Measurements from ENCODE around the gene TCF4. TPM values are rescaled to one million over a fixed set of nuclear protein-coding genes. Genes with fewer than 3 reads are reported as not detected.

TCF4 gene
- total RNA-seq, 1 experiment from 2014 or later: 143 TPM

DNA sequence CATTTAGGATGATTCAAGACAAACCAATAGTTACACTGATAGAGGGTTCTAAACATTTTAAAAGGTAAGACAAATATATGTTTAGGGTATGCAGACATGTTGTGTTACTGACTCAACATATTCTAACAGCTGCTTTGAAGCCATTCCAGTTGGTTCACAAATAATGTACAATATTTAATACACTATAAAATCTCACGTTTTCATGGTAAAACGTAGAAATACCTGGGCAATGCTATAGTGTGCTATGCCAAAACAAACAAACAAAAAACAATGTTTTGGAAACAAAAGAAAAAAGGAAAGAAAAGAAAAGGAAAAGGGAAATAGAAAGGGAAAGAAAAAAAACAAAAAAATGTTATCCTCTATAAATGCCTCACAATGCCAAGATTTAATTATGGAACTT, 277.1 kb downstream of the TCF4 start:
- ChIA-PET CTCF (no interaction called here), POLR2A (ENCODE audit: low non-redundant PET) (no interaction called here)
- no peaks in the 10 kb centered on the region for H3K9me3 ChIP-seq (ENCODE audit: low read depth, low read length, poor library complexity, severe bottlenecking)
- no peak for DNase-seq (ENCODE audit: low spot score)
- intact Hi-C loops (cut with micrococcal nuclease; ENCODE audit: unreplicated experiment): no loop called here
- H3K27me3 ChIP-seq (replicated peaks; ENCODE audit: insufficient read depth, low read depth, low read length, poor library complexity): no peaks in the 10 kb centered on the region
- TF ChIP-seq, protein P1, sequence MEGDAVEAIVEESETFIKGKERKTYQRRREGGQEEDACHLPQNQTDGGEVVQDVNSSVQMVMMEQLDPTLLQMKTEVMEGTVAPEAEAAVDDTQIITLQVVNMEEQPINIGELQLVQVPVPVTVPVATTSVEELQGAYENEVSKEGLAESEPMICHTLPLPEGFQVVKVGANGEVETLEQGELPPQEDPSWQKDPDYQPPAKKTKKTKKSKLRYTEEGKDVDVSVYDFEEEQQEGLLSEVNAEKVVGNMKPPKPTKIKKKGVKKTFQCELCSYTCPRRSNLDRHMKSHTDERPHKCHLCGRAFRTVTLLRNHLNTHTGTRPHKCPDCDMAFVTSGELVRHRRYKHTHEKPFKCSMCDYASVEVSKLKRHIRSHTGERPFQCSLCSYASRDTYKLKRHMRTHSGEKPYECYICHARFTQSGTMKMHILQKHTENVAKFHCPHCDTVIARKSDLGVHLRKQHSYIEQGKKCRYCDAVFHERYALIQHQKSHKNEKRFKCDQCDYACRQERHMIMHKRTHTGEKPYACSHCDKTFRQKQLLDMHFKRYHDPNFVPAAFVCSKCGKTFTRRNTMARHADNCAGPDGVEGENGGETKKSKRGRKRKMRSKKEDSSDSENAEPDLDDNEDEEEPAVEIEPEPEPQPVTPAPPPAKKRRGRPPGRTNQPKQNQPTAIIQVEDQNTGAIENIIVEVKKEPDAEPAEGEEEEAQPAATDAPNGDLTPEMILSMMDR (conservative IDR thresholded peaks at IDR 0.05; ENCODE audit: low read depth, low read length): no peak
- TF ChIP-seq EZH2 (IDR thresholded peaks at IDR 0.05; ENCODE audit: borderline replicate concordance, low read depth, low read length, poor library complexity, severe bottlenecking): no peak
- H3K4me3 ChIP-seq (ENCODE audit: low read depth, low read length, poor library complexity, severe bottlenecking): no peak overlapping the region
- H3K4me1 ChIP-seq (ENCODE audit: insufficient read depth, low read length, poor library complexity, severe bottlenecking): peaks cover 63% of the 10 kb centered on the region
- no peak overlapping the region for H3K27ac ChIP-seq (ENCODE audit: low read depth, low read length, poor library complexity, severe bottlenecking)
- BruUV-seq (replicated peaks): no TSS peak
- no peaks in the 10 kb centered on the region for H3K36me3 ChIP-seq (ENCODE audit: insufficient read depth, low read length, poor library complexity, severe bottlenecking)

DNA sequence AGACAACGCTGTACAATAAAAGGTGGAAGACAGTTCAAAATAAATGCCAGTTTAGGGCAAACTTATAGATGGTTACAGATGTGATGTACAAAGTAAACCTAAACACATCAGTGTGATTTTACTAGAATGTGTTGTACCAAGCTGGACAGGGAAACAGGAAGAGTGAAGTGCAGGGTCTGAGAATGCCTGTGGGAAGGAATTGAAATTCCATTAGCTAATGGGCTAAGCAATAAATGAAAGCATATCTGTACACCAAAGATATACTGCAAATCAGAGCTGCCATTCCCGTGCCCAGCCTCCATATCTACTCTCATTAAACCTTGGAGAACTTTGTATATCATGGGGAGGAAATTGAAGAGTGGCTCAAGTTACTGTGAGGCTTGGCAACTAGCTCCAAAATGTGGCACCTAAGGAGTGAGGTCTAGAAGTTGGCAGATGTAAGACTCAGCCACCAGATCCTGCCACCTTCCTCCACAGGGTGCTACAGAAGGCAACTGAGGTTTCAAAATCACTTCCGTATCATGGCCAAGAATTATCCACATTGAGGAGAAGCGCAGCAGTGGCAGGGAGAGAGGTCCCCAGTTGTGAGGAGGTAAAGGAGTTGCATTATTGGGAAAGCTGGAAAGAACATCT, 277.8 kb downstream of the TCF4 start:
- TF ChIP-seq EZH2 (IDR thresholded peaks at IDR 0.05; ENCODE audit: borderline replicate concordance, low read depth, low read length, poor library complexity, severe bottlenecking): no peak
- TF ChIP-seq, protein P1 (conservative IDR thresholded peaks at IDR 0.05; ENCODE audit: low read depth, low read length): no peak
- Histone ChIP-seq H3K4me1 (ENCODE audit: insufficient read depth, low read length, poor library complexity, severe bottlenecking) (peaks cover 56% of the 10 kb centered on the region), H3K27ac (ENCODE audit: low read depth, low read length, poor library complexity, severe bottlenecking) (peak overlapping the region; percentile 14), H3K4me3 (ENCODE audit: low read depth, low read length, poor library complexity, severe bottlenecking) (no peak overlapping the region), H3K9me3 (ENCODE audit: low read depth, low read length, poor library complexity, severe bottlenecking) (no peaks in the 10 kb centered on the region), H3K36me3 (ENCODE audit: insufficient read depth, low read length, poor library complexity, severe bottlenecking) (no peaks in the 10 kb centered on the region), H3K27me3 (replicated peaks; ENCODE audit: insufficient read depth, low read depth, low read length, poor library complexity) (no peaks in the 10 kb centered on the region)
- no peak for DNase-seq (ENCODE audit: low spot score)
- BruUV-seq (replicated peaks): no TSS peak
- ChIA-PET CTCF (no interaction called here), POLR2A (ENCODE audit: low non-redundant PET) (no interaction called here)
- intact Hi-C loops (cut with micrococcal nuclease; ENCODE audit: unreplicated experiment): no loop called here

DNA sequence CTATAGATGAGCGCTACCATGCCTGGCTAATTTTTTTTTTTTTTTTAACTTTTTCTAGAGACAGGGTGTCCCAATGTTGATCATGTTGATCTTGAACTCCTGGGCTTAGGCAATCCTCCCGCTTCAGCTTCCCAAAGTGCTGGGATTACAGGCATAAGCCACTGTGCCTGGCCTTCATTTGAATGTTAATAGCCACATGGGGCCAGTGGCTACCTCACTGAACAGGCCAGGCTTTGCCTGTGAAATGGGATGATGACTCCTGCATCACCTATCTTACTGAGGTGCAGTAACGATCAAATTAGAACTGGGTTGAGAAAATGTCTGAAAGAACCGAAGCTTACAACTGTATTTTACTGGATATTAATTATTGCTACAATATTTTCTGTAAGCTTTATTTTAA, 278.7 kb downstream of the TCF4 start:
- Histone ChIP-seq H3K9me3 (ENCODE audit: low read depth, low read length, poor library complexity, severe bottlenecking) (no peaks in the 10 kb centered on the region), H3K27ac (ENCODE audit: low read depth, low read length, poor library complexity, severe bottlenecking) (no peak overlapping the region), H3K4me1 (ENCODE audit: insufficient read depth, low read length, poor library complexity, severe bottlenecking) (peaks cover 52% of the 10 kb centered on the region), H3K4me3 (ENCODE audit: low read depth, low read length, poor library complexity, severe bottlenecking) (no peak overlapping the region), H3K36me3 (ENCODE audit: insufficient read depth, low read length, poor library complexity, severe bottlenecking) (no peaks in the 10 kb centered on the region), H3K27me3 (replicated peaks; ENCODE audit: insufficient read depth, low read depth, low read length, poor library complexity) (no peaks in the 10 kb centered on the region)
- no peak for DNase-seq (ENCODE audit: low spot score)
- CTCF ChIA-PET: interaction anchor here (0.6 kb wide), 1 partner anchor 75 kb away, joined by 3 read pairs; no protein-coding TSS in a partner anchor
- POLR2A ChIA-PET (ENCODE audit: low non-redundant PET): interaction anchor here (0.6 kb wide), 1 partner anchor 93 kb away, joined by 4 read pairs; no protein-coding TSS in a partner anchor
- BruUV-seq (replicated peaks): no TSS peak
- TF ChIP-seq, protein P1 (conservative IDR thresholded peaks at IDR 0.05; ENCODE audit: low read depth, low read length): no peak
- no peak for TF ChIP-seq EZH2 (IDR thresholded peaks at IDR 0.05; ENCODE audit: borderline replicate concordance, low read depth, low read length, poor library complexity, severe bottlenecking)
- intact Hi-C loops (cut with micrococcal nuclease; ENCODE audit: unreplicated experiment): no loop called here

All from A673 (cell line).